Omental fat pad (tissue), 4 donors: ENCODE measurements around the gene MYMX. TPM values are rescaled to one million over a fixed set of nuclear protein-coding genes. Genes with fewer than 3 reads are reported as not detected.

Source experiments
- ATAC-seq: fragments of 150-250 bp; one replicate; pipeline ENCODE4 v1.9.1; 2016; ENCODE audit warnings: mild to moderate bottlenecking, moderate library complexity; ENCODE audit not compliant: low FRiP score
- DNase-seq: peaks from one replicate; pipeline ENCODE4 v3.0.0-alpha.2; 2019; ENCODE audit warnings: low spot score
- CTCF ChIP-seq, 3 donors: fragments of 450-650 bp; IDR thresholded peaks; one replicate each; pipeline ENCODE4 v1.5.1; 2016 to 2017; ENCODE audit warnings: antibody characterized with exemption in 3 of 3, mild to moderate bottlenecking in 3 of 3, moderate library complexity in 2 of 3
- total RNA-seq, 4 donors: library from RNA; depleted of rRNA; stranded (reverse); fragments of >200 nt; gene quantifications; one replicate each; pipeline ENCODE4 v1.1.0, GENCODE V29; 2016

Gene MYMX
- total RNA-seq, 4 donors from 2014 or later = 1.9 to 15.8 (median 2.4) TPM; not detected in 1

- ATAC-seq (no peak), DNase-seq (no peak)
- no peak for TF ChIP-seq CTCF (IDR thresholded peaks at IDR 0.05)
These were observed 3.4 kb downstream of the MYMX start for GRCh38 chr6:44219815-44220784.

GRCh38 chr6:44220913-44221290 is 4.2 kb downstream of the MYMX start:
- no peak for TF ChIP-seq CTCF (IDR thresholded peaks at IDR 0.05)
- ATAC-seq (no peak), DNase-seq (no peak)

GRCh38 chr6:44221291-44221960 is 4.7 kb downstream of the MYMX start:
- DNase-seq = peak; percentile 71
- ATAC-seq = peak; percentile 73
- peak in 2 of 3 donors; percentile 23 to 58 for TF ChIP-seq CTCF (IDR thresholded peaks at IDR 0.05)

- ATAC-seq (peak; percentile 0), DNase-seq (no peak)
- TF ChIP-seq CTCF (IDR thresholded peaks at IDR 0.05) = no peak
These were observed 5.2 kb downstream of the MYMX start for GRCh38 chr6:44221961-44222335.

GRCh38 chr6:44222486-44223318 is 6.0 kb downstream of the MYMX start:
- DNase-seq (no peak), ATAC-seq (no peak)

More at GRCh38 chr6:44222486-44223318, 6.0 kb downstream of the MYMX start:
- no peak for TF ChIP-seq CTCF (IDR thresholded peaks at IDR 0.05)
